Measurements from ENCODE around the gene DNAL1.

The DNAL1 gene

GRCh38 chr14:73742520-73743238 lies 97.9 kb downstream of the DNAL1 start:
- no peak overlapping the region for H3K4me3 ChIP-seq (ENCODE audit: low read depth, low read length)
- TF ChIP-seq, protein P1, sequence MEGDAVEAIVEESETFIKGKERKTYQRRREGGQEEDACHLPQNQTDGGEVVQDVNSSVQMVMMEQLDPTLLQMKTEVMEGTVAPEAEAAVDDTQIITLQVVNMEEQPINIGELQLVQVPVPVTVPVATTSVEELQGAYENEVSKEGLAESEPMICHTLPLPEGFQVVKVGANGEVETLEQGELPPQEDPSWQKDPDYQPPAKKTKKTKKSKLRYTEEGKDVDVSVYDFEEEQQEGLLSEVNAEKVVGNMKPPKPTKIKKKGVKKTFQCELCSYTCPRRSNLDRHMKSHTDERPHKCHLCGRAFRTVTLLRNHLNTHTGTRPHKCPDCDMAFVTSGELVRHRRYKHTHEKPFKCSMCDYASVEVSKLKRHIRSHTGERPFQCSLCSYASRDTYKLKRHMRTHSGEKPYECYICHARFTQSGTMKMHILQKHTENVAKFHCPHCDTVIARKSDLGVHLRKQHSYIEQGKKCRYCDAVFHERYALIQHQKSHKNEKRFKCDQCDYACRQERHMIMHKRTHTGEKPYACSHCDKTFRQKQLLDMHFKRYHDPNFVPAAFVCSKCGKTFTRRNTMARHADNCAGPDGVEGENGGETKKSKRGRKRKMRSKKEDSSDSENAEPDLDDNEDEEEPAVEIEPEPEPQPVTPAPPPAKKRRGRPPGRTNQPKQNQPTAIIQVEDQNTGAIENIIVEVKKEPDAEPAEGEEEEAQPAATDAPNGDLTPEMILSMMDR (conservative IDR thresholded peaks at IDR 0.05; ENCODE audit: low read depth, low read length): no peak
- DNase-seq (ENCODE audit: low read depth): no peak

GRCh38 chr14:73743431-73743931 lies 98.7 kb downstream of the DNAL1 start:
- DNase-seq (ENCODE audit: low read depth): no peak
- TF ChIP-seq, protein P1 (conservative IDR thresholded peaks at IDR 0.05; ENCODE audit: low read depth, low read length): no peak
- no peak overlapping the region for H3K4me3 ChIP-seq (ENCODE audit: low read depth, low read length)

DNA sequence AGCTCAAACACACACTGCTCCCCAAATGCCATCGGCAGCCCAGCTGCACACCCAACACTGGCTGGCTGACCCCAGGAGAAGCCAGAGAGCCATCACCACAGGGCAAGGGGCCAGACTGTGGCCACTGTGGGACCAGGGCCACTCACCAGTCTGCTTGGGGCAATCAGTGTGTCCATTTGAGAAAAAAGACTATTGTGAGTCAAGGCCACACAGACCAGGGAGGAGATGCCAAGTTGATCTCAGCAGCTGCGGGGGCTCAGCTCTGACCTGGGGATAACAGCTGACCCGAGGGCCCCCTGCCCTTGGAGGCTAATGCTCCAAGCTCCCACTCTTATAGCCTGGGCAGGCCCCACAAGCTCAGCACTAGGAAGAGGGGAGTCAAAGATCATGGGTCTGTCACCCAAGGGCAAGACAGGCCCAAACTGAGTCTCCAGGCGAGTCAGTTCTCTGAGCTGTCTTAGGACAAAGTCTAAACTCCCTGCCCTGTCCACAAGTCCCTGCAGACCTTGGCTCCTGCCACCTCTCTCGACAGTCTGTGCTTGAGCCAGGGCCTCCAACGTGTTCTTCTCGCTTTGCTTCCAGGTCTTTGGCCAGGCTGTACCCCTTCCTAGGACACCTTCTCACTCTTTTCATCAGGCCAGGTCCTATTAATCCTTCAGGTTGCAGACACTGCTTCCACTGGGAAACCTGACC lies 99.5 kb downstream of the DNAL1 start:
- TF ChIP-seq, protein P1 (conservative IDR thresholded peaks at IDR 0.05; ENCODE audit: low read depth, low read length): no peak
- no peak for DNase-seq (ENCODE audit: low read depth)
- no peak overlapping the region for H3K4me3 ChIP-seq (ENCODE audit: low read depth, low read length)

DNA sequence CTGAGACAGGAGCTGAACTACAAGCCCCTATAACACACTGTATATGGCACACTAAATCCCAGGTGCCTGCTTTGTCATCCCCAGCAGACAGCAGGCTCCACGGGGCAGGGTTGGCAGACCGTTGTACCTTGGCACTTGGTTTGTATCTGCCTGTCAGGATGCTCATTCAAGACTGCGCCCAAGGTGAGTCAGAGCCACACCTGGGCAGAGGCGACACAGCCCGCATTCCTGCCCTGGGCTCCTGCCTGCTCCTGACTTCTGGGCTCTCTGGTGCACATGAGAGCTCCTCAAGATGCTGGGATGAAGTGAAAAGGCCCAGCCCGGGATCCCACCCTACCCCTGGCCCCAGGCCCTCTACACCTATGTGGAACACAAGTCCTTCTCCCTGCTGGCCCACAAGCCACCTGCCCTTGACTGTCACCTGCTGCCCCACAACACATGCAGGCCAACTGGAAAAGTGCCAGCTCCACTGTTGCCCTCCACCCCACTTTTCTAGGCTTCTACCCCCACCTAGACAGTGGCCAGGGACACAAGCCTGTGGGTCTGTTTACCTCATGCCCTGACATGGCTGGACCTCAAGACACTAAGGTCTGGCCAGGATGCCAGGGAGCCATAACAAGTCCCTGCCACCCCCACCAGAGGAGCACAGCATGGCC lies 100.2 kb downstream of the DNAL1 start:
- H3K4me3 ChIP-seq (ENCODE audit: low read depth, low read length): no peak overlapping the region
- no peak for DNase-seq (ENCODE audit: low read depth)
- TF ChIP-seq, protein P1 (conservative IDR thresholded peaks at IDR 0.05; ENCODE audit: low read depth, low read length): no peak

- TF ChIP-seq, protein P1 (conservative IDR thresholded peaks at IDR 0.05; ENCODE audit: low read depth, low read length): no peak
- no peak for DNase-seq (ENCODE audit: low read depth)
- H3K4me3 ChIP-seq (ENCODE audit: low read depth, low read length): no peak overlapping the region
Measured at GRCh38 chr14:73745571-73746519, 101.1 kb downstream of the DNAL1 start.
